Left ventricle myocardium superior (tissue), 1 donor: ENCODE results near the gene HACE1. TPM values are rescaled to one million over a fixed set of nuclear protein-coding genes. Genes with fewer than 3 reads are reported as not detected.
"Not testable (repeated sequence)": the region's sequence is repeated elsewhere in the genome, so short reads cannot be mapped to it uniquely, and the experiment has no call there.

Source experiments
- ATAC-seq: fragments of 200-7000 bp; cut with Tn5 transposase; one replicate; pipeline ENCODE4 v1.9.1; 2020; ENCODE audit warnings: mild to moderate bottlenecking, moderate library complexity
- DNase-seq: peaks from one replicate; pipeline ENCODE4 v3.0.0-alpha.2; 2020
- intact Hi-C: fragments of 100-400 bp; cut with micrococcal nuclease; formaldehyde crosslinking; loops from one replicate; pipeline ENCODE4 v1.11.0; 2022
- total RNA-seq: library from RNA; stranded (reverse); fragmentation: NEBNext Ultra II Directional; extraction: Animal tissue kit (Norgen Biotek cat#: 25700); gene quantifications from one replicate; pipeline ENCODE4 v1.2.1, GENCODE V29; 2021
- donor health status: DM: no; HTN: yes; CAD: no; lungs with severe emphysema.

The HACE1 gene
- total RNA-seq, 1 donor from 2014 or later: 6.7 TPM

DNA sequence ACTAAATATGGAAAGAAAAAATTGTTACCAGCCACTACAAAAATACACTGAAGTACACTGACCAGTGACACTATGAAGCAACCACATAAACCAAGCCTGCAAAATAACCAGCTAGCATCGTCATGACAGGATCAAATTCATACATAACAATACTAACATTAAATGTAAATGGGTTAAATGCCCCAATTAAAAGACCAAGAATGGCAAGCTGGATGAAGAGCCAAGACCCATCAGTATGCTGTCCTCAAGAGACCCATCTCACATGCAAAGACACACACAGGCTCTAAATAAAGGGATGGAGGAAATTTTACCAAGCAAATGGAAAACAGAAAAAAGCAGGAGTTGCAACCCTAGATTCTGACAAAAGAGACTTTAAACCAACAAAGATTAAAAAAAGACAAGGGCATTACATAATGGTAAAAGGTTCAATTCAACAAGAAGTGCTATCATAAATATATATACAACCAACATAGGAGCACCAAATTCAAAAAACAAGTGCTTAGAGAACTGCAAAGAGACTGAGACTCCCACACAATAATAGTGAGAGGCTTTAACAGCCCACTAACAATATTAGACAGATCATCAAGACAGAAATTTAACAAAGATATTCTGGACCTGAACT lies 104.8 kb downstream of the HACE1 start:
- intact Hi-C loops: no loop called here
- ATAC-seq: no peak
- no peak for DNase-seq

- intact Hi-C loops: no loop called here
- DNase-seq: no peak
- ATAC-seq: no peak
These were observed 106.5 kb downstream of the HACE1 start for GRCh38 chr6:104753251-104753650.

GRCh38 chr6:104750449-104750848 lies 109.3 kb downstream of the HACE1 start:
- ATAC-seq: no peak
- intact Hi-C loops: no loop called here

DNA sequence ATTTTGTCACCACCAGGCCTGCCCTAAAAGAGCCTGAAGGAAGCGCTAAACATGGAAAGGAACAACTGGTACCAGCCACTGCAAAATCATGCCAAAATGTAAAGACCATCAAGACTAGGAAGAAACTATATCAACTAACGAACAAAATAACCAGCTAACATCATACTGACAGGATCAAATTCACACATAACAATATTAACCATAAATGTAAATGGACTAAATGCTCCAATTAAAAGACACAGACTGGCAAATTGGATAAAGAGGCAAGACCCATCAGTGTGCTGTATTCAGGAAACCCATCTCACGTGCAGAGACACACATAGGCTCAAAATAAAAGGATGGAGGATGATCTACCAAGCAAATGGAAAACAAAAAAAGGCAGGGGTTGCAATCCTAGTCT lies 120.6 kb downstream of the HACE1 start:
- ATAC-seq, DNase-seq, intact Hi-C loops: not testable (repeated sequence)

More at GRCh38 chr6:104750449-104750848, 109.3 kb downstream of the HACE1 start:
- no peak for DNase-seq

DNA sequence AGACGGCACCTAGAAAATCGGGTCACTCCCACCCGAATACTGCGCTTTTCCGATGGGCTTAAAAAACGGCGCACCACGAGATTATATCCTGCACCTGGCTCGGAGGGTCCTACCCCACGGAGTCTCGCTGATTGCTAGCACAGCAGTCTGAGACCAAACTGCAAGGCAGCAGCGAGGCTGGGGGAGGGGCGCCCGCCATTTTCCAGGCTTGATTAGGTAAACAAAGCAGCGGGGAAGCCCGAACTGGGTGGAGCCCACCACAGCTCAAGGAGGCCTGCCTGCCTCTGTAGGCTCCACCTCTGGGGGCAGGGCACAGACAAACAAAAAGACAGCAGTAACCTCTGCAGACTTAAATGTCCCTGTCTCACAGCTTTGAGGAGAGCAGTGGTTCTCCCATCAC lies 122.2 kb downstream of the HACE1 start:
- intact Hi-C loops, ATAC-seq, DNase-seq: not testable (repeated sequence)

DNA sequence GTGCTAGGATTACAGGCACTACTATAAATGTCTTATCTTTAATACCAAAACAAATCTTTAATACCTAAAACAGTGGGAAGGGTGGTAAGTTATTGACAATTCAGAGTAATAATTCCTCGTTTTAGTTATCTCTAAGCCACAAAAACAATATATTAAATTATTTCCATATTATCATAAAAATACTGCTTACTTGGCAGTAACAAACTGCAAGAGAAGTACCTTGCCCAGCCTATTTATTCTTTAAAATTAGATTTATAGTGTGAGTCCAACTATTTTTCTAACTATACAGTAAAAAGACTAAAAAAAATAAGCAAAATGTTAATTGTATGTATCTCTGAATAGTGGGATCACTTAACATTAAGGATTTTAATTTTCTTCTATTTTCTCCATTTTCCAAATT lies 123.2 kb downstream of the HACE1 start:
- DNase-seq (no peak), ATAC-seq (no peak)
- intact Hi-C loops: no loop called here

DNA sequence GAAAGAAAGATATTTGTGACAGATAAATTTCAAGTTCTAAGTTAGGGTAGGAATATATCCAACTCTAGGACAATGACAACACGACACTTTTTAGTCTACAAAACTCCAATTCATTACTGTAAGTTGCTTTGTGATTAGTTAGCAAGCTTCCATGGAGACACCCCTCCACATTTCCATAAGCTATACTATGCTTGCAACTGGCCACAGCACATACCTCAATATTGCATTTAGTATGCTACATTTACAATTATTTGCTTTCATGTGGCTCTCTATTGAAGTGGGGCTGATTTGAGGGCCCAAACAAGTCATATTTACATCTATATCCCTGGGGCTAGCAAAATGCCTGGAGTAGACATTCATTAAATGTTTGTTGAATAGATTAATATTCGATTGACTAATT lies 129.3 kb downstream of the HACE1 start:
- no peak for ATAC-seq
- intact Hi-C loops: no loop called here
- no peak for DNase-seq

GRCh38 chr6:104729433-104729832 lies 130.3 kb downstream of the HACE1 start:
- no peak for ATAC-seq
- intact Hi-C loops: no loop called here

DNA sequence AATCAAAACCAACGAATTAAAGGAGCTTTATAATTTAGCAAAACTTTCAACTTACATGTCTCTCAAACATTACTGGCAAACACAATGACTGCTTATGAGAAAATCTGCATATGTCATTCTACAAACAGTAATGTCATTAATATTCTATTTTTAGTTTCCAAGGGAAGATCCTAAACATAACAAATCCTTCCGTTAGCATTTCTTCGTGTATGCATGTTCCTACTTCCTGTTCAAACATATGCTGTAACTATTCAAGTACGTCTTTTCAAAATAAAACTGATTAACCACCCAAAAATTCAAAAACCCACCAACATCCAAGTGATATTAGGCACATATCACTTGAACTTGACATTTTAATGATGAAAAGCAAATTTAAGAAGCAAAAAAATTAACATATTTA lies 131.3 kb downstream of the HACE1 start:
- ATAC-seq: no peak
- intact Hi-C loops: no loop called here

More at GRCh38 chr6:104729433-104729832, 130.3 kb downstream of the HACE1 start:
- DNase-seq: no peak

GRCh38 chr6:104718672-104719071 lies 141.0 kb downstream of the HACE1 start:
- intact Hi-C loops: no loop called here
- no peak for ATAC-seq
- DNase-seq: no peak

More for the DNA sequence above, 131.3 kb downstream of the HACE1 start:
- no peak for DNase-seq

GRCh38 chr6:104716858-104717257 lies 142.9 kb downstream of the HACE1 start:
- intact Hi-C loops: no loop called here
- ATAC-seq: no peak

DNA sequence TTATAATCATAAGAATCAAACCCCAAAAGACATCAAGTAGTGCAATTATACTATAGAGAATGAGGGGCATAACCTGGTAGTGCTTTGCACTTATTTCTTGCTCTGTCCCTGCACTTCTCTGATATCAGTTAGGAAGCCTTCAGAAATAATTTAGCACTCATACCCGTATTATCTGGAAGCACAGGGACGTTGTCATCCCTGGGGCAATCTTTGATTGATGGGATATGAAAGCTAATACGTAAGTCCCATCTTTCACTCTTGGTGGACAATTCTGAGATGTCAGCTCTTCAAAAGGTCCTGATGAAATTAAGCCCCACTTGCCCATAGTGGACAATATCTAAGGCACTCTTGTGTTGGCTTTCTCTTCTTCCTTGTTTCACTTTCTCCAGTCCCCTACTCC lies 144.9 kb downstream of the HACE1 start:
- intact Hi-C loops: no loop called here
- ATAC-seq (no peak), DNase-seq (no peak)

More at GRCh38 chr6:104716858-104717257, 142.9 kb downstream of the HACE1 start:
- DNase-seq: no peak

- no peak for DNase-seq
- no peak for ATAC-seq
- intact Hi-C loops: no loop called here
These were observed 145.7 kb downstream of the HACE1 start for GRCh38 chr6:104713982-104714381.

DNA sequence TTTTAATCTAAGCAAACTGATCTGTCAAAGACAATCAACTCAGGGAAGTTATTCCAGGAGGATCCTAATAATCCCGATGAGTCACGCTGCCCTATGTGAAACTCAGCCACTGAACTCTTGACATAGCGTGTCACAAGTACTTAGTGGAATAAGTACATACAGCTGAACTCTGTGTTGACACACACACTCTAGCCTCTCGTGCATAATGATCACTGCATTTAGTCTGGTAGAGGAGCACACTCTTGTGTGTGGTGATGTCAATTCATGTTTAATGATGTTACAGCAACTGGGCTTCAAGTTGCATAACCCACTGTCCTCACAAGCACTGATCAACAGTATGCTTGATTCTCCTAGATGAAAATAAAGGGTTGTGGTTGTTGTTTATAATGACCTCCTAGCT lies 148.3 kb downstream of the HACE1 start:
- ATAC-seq: no peak
- no peak for DNase-seq
- intact Hi-C loops: no loop called here

DNA sequence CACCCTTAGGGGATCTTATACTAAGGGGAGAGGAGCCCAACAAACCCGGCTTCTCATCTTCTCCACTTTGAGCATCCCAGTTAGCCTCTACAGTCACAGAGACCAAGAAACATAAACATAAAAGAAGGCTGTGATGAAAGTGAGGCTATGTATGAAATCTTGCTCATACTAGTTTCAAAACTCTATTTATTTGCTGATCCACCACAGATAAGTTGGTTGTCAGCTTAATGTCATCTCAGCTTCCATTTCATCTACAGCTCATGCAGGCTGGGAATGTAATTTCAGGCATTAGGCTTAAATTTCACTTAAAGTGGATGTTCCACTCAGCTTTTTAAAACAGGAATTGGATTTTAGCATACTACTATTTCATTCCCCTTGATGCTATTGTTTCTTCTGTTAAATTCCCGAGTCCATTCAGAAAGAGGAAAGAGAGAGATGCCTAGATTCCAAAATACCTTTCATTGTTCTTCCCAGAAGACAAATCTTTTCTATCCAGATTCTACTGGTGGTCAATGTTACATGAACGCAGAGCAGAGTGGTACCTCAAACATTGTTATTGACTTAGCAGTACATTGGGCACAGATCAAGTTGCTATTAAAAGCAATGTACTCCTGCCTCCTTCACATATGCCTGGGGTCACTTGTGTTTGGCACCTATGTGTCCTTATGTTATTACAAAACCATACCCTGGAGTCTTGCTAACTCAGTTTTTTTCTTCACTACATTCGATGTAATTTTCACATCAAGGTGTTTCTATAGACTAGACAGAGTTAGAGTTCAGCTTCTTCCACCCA lies 149.0 kb downstream of the HACE1 start:
- intact Hi-C loops: no loop called here

GRCh38 chr6:104705916-104706442 lies 153.7 kb downstream of the HACE1 start:
- intact Hi-C loops: no loop called here
- no peak for ATAC-seq
- DNase-seq: no peak

More for the DNA sequence above, 149.0 kb downstream of the HACE1 start:
- no peak for ATAC-seq
- no peak for DNase-seq

- intact Hi-C loops: no loop called here
- DNase-seq (no peak), ATAC-seq (peak; percentile 73)
These were observed 154.5 kb downstream of the HACE1 start for GRCh38 chr6:104705095-104705707.

- DNase-seq: no peak
- ATAC-seq: no peak
- intact Hi-C loops: no loop called here
These were observed 155.5 kb downstream of the HACE1 start for GRCh38 chr6:104704191-104704590.

DNA sequence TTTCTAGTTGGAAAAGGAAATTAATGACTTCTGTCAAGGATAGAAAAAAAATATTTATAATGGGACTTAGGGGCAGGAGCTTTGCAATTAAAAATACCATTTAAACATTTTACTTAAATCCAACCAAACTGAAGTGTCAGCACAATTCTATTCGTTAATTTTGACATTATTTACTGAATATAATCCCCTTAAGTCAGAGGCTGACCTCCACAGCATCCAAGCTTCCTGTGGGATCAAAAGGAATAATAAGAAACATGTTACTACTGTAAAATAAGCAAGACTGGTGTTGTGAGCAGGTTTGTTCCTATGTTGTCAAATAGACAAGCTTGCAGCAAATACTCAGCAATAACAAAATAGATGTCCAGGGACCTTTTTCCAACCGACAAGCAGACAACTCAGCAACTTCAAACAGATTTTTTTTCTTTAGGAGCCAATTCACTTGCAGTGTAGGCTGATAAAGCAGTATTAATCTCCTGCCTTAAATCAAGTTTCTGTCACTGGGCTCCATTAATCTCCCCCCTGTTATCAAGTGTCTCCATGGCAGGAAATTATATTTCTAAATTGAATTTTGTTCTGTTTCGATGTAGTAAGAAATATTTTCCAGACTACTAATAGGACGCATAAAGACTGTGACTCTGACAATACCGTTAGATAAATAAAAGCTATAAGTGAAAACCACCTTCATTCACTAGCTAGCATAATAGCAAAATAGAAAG lies 157.4 kb downstream of the HACE1 start:
- no peak for DNase-seq
- intact Hi-C loops: no loop called here
- ATAC-seq: no peak
